Adrenal gland (tissue), 5 donors: ENCODE results near the gene GABRR3.

Experiments
- CTCF ChIP-seq, 6 experiments: fragments of 450-650 bp in 4 of 6; fragments of 200-600 bp in 2 of 6; sonication (generic) in 1 of 6; IDR thresholded peaks; 1 replicate in 5 of 6; 2 replicates in 1 of 6; pipeline versions ENCODE4 v1.5.1 to v1.8.0; 2016 to 2021; ENCODE audit warnings: antibody characterized with exemption in 6 of 6, mild to moderate bottlenecking in 2 of 6, moderate library complexity in 1 of 6
- POLR2A ChIP-seq, 2 donors: fragments of 450-650 bp; IDR thresholded peaks; one replicate each; pipeline ENCODE4 v1.6.1; 2017; ENCODE audit warnings: antibody characterized with exemption in 2 of 2, mild to moderate bottlenecking in 2 of 2, moderate library complexity in 1 of 2
- donor health status: DM: no; HTN: no; CAD: no.

DNA sequence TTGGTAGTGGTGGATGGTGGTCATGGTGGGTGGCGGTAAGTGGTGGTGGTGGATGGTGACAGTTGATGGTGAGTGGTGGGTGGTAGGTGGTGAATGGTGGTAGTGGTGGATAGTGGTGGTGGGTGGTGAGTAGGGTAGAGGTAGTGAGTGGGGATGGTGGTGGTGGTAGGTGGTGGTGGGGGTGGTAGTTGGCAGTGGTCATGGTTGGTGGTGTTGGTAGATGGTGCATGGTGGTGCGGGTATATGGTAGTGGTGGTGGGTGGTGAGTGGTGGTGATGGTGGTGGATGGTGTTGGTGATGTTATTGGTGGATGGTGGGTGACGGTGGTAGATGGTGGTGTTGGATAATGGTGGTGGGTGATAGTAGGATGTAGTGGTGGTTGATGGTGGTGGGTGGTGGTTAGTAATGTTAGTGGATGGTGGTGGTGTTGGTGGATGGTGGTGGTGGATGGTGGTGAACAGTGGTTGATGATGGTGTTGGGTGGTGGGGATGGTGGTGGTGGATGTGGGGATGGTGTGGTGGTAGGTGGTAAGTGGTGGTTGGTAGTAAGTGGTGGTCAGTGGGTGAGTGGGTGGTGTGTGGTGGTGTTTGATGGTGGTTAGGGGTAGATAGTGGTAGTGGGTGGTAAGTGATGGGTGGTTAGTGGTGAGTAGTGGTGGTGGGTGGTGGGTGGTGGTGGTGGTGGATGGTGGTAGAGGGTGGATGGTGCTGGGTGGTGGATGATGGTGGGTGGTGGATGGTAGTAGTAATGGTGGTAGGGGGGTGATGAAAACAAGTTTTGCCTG lies 46.1 kb downstream of the GABRR3 start:
- TF ChIP-seq CTCF (IDR thresholded peaks at IDR 0.05) (no peak), POLR2A (IDR thresholded peaks at IDR 0.05) (no peak)
